Smooth muscle cell of the brain vasculature (primary cell): Measurements from ENCODE around the gene GNB1L.
A peak's percentile ranks its signal among the peaks of the same experiment; 100 is the strongest.

ENCODE experiments used
- DNase-seq: peaks from one replicate; pipeline ENCODE4 v3.0.0-alpha.2; 2012; ENCODE audit warnings: low read depth, low spot score

GNB1L gene

DNA sequence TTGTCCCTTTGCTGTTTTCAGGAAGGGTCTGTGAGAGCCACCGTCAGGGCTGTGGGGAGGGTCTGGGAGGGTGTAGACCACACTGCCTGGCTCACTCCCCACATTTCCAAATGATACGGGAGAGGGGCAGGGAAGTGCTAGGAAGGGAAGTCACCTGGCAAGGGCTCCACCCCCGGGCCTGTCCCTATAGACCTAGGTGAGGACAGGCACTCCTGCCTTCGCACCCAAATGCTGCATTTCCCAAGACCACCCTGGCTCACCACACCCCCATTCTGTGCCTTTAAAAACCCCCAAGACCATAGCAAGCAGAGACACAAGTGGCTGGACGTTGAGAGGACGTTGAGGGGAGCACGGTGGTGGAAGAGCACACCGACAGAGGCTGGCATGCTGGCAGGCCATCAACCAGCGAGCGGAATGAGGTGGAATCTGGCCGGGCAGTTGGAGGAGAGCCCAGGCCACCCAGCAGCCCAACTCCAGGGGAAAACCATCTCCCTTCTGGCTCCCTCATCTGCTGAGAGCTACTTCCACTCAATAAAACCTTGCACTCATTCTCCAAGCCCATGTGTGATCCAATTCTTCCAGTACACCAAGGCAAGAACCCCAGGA is 45.7 kb downstream of the GNB1L start:
- no peak for DNase-seq

- no peak for DNase-seq
Measured at GRCh38 chr22:19807914-19808872, 46.5 kb downstream of the GNB1L start.

DNA sequence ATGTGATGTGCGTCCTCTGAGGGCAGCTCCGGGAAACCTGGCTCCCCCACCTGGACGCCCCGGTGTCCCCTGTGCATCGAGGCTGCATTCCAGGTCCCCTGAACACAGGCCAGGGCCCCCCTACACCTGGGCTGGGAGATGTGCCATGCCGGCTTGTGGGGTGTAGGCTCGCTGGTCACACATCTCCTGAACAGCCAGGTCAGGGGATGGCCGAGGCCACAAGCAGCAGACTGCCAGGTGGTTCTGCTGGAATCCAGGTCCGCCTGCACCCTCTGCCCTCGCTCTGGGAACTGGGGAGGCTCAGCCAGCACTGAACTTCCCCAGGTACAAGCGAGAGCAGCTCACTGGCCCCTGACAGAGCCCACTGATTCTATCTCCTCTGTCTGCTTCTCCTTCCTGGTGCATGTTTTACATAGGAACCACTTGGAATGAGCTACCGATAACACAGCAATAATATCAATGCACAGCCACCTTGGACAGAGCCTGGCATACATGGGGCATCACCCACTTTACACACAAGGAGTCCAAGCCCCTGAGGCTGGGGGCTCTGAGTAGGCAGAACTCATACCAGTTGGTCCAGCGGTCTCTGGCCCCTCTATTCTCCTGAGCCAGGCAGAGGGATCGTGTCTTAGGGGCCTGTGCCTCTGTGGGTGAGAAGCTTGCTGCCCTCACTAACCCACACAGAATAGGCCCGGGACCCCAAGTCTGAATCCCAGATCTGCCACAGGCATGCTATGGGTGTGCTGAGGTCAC is 47.3 kb downstream of the GNB1L start:
- no peak for DNase-seq

DNA sequence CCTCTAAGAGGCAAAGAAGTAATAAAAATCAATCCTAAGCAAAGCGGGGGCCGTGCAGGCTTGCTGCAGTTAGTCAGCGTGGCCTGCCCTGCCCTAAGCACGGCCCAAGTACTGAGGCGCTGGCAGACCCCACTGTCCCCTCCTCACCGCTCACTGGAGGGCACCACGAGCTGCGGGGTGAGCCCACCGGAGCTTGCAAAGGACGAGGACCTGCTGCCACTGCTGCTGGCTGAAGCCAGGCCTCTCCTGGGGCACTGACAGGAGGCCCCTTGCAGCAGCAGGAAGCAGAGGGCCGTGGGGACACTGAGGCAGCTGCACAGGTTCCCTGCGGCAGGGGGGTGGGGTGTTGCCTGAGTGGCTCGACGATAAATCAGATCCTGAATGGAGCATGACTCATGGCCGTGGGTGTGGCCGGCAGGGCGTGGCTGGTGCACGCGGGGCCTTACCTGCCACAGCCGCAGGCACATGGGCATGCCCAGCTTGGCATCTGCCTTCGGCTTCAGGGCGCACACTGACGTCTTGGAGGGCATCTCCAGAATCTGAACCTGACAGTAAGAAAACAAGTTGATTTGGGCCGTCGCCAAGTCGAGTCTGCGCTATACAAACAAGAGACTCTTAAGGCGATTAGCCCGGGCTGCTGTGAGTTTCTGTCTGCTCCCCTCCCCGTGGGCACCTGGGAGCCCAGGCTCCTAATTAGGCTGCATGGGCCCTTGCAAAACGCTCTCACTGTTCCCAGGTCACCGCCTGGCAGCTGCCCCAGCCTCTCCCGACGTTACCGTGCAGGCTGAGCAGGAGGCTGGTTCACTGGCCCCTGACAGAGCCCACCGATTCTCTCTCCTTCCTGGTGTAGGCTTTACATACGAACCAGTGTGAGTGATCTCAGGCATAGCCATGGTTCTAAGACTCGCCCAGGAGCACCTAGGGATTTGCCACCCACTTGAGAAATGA is 48.2 kb downstream of the GNB1L start:
- DNase-seq = no peak

GRCh38 chr22:19805821-19806212 is 48.9 kb downstream of the GNB1L start:
- DNase-seq = no peak

DNA sequence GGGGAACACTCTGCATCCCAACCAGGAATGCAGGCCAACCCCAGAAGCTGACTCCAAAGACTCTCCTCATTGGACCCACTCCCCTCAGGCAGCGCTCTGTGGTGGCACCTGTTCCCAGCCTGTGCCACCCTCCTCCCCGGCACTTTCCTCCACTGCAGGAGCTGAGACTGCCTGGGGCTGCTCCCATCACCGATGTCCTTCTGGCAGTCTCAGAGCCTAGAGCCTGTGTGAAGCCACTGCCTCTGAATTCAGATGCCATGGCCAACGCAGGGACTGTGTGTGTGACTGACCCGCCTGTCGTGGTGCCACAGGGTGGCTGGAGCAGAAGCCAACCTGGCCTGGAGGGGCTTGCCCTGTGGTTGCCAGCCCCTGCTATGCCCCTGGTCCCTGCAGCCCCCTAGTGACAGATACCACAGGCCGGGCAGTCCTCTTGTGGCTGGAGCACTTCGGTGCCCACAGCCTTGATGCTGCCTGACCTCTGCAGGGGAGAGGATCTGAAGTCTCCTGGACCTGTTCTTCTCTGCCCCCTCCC is 50.9 kb downstream of the GNB1L start:
- DNase-seq = no peak

GRCh38 chr22:19802894-19803735 is 51.6 kb downstream of the GNB1L start:
- DNase-seq = no peak

- DNase-seq = no peak
Measured at GRCh38 chr22:19802001-19802893, 52.4 kb downstream of the GNB1L start.

DNA sequence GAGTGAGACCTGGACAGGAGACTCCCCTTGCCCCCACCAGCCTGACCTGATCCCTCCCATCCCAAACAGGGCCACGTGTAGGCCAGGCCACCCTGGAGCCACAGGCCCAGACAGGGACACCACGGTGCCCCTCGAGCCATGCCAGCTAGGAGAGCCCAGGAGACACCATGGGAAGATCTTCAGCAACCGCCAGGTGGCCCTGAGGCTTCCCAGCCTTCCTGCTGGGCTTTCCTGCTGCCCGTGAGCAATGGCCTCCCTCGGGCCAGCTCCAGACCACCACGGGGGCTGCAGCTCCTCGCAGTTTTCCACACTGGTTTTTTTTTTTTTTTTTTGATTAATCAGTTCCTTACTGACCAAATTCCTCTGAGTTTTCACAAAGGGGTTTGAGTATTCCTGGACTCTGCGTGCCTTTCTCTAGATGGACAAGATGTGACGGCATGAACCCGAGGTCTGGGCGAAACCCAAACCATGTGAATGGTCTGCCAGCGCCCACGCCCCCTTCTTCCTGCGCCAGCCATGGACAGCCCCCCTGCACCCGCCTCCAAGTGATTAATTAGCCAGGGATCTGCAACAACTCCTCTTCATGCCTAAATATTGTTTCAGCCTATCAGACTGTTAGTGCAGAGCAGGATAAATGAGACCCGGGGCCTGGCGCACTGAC is 53.2 kb downstream of the GNB1L start:
- no peak for DNase-seq

DNA sequence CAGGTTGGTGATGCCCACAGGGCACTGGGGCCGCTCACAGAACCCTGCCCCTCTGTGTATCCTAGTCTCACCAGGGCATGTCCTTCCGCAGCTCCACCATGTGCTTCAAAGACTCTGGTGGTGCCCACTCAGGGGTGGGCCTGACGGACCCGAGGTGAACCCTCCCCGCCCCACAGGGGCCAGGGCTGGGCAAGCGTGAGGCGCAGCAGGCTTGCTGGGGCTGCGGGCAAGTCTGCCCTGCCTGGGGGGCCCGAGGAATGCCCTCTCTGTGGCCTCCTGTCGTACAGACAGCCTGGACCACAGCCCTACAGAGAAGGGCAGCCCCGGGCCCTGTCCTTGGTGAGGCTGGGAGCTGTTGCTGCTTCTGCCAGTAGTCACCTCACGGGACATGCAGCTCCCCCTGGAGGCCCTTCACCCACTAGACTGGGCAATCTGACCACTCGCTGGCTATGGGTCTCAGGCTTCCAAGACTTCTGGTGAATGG is 53.9 kb downstream of the GNB1L start:
- no peak for DNase-seq

GRCh38 chr22:19800306-19800705 is 54.4 kb downstream of the GNB1L start:
- no peak for DNase-seq

GRCh38 chr22:19799322-19800190 is 55.1 kb downstream of the GNB1L start:
- peak; percentile 67 for DNase-seq

GRCh38 chr22:19798891-19799293 is 55.8 kb downstream of the GNB1L start:
- DNase-seq = no peak

- DNase-seq = no peak
Measured at GRCh38 chr22:19798003-19798665, 56.5 kb downstream of the GNB1L start.

DNA sequence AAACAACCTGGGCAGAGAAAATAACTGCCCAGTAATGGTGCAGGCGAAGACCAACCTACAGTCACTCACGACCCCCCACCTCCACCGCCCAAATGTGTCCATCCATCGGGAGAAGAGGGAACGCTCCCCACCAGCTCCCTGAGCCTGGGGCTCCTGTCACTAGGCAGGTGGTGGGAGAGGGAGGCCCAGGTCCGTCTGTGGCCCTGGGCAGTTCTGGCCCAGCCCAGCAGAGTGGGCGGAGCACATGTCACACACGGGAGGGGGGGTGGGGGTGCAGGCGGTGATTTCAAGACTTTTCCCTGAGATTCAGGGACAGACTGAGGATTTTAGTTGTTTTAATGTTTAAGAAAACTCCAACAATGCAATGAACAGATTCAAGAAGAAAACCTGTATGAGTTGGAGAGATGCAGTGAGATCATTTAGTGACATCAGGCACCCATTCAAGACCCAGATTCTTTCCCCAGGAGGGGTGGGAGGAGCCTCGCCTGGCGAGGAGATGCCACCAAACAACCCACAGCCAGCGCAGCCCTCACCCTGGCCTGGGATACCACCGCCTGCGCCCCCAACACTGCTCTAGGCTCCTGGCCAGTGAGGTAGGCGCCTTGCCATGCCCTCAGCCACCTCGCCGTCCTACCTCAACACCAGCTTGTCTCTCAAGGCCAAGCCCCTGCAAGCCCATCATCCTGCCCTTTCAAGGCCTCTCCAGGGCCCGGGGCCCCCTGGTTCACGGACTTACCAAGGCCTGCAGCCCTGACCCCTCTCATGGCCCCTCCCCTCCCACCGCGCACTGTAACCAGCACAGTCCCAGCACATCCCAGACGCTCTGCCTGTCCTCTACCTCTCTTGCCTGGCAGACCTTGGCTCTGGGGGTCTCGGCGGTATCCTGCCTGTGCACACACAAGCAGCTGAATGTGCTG is 57.3 kb downstream of the GNB1L start:
- no peak for DNase-seq

DNA sequence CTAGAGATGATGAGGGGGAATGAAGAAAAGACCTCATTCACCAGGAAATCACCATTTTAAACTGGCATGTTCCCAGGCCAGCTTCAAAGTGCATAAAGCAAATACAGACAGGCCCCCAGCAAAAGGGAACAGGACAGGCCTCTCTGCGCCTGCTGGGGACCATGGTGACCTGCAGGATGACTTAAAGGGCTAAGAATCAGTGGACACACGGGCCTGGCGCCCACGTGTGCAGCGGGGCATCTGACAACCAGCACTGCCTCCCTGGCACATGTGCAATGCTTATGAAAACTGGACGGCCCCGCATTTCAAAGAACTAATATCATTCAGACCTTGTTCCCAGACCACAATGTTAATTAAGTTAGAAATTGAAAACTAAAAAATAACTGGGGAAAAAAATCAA is 58.5 kb downstream of the GNB1L start:
- DNase-seq = no peak
